ENCODE data around the gene NR2C2AP. TPM values are rescaled to one million over a fixed set of nuclear protein-coding genes. Genes with fewer than 3 reads are reported as not detected.

NR2C2AP gene
- total RNA-seq, 1 donor from 2014 or later: 10.6 TPM

DNA sequence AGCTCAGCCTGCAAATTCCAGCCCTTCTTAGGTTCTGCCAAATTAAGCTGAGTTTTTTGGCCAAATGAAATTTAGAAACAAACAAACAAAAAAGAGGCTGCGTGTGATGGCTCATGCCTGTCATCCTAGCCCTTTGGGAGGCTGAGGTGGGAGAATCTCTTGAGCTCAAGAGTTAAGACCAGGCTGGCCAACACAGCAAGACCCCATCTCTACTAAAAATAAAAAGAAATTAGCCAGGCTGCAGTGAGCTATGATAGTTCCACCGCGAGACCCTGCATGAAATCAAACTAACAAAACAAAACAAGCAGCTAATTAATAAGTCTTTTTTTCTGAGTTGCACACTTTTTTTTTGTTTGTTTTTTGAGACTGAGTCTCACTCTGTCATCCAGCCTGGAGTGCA lies 26.5 kb upstream of the NR2C2AP start:
- Mint-ChIP-seq H3K36me3 (ENCODE audit: insufficient read depth) (no peaks in the 10 kb centered on the region), H3K4me1 (ENCODE audit: low read depth) (no peaks in the 10 kb centered on the region), H3K9me3 (ENCODE audit: low read depth) (no peaks in the 10 kb centered on the region), H3K27me3 (peaks cover 37% of the 10 kb centered on the region), H3K27ac (no peak overlapping the region), H3K4me3 (ENCODE audit: low read depth) (no peak overlapping the region)
- TF ChIP-seq, protein P1, sequence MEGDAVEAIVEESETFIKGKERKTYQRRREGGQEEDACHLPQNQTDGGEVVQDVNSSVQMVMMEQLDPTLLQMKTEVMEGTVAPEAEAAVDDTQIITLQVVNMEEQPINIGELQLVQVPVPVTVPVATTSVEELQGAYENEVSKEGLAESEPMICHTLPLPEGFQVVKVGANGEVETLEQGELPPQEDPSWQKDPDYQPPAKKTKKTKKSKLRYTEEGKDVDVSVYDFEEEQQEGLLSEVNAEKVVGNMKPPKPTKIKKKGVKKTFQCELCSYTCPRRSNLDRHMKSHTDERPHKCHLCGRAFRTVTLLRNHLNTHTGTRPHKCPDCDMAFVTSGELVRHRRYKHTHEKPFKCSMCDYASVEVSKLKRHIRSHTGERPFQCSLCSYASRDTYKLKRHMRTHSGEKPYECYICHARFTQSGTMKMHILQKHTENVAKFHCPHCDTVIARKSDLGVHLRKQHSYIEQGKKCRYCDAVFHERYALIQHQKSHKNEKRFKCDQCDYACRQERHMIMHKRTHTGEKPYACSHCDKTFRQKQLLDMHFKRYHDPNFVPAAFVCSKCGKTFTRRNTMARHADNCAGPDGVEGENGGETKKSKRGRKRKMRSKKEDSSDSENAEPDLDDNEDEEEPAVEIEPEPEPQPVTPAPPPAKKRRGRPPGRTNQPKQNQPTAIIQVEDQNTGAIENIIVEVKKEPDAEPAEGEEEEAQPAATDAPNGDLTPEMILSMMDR (IDR thresholded peaks at IDR 0.05; ENCODE audit: unreplicated experiment): no peak
- DNase-seq (ENCODE audit: low spot score, unreplicated experiment): no peak

- TF ChIP-seq, protein P1 (IDR thresholded peaks at IDR 0.05; ENCODE audit: unreplicated experiment): no peak
- Mint-ChIP-seq H3K27me3 (peaks cover 53% of the 10 kb centered on the region), H3K4me3 (ENCODE audit: low read depth) (no peak overlapping the region), H3K4me1 (ENCODE audit: low read depth) (no peaks in the 10 kb centered on the region), H3K36me3 (ENCODE audit: insufficient read depth) (no peaks in the 10 kb centered on the region), H3K9me3 (ENCODE audit: low read depth) (no peaks in the 10 kb centered on the region), H3K27ac (no peak overlapping the region)
- no peak for DNase-seq (ENCODE audit: low spot score, unreplicated experiment)
These were observed 24.0 kb upstream of the NR2C2AP start for GRCh38 chr19:19227217-19227616.

GRCh38 chr19:19226663-19227062 lies 23.4 kb upstream of the NR2C2AP start:
- Mint-ChIP-seq H3K4me3 (ENCODE audit: low read depth) (no peak overlapping the region), H3K36me3 (ENCODE audit: insufficient read depth) (no peaks in the 10 kb centered on the region), H3K9me3 (ENCODE audit: low read depth) (no peaks in the 10 kb centered on the region), H3K4me1 (ENCODE audit: low read depth) (no peaks in the 10 kb centered on the region), H3K27me3 (peaks cover 49% of the 10 kb centered on the region), H3K27ac (no peak overlapping the region)
- DNase-seq (ENCODE audit: low spot score, unreplicated experiment): no peak
- TF ChIP-seq, protein P1 (IDR thresholded peaks at IDR 0.05; ENCODE audit: unreplicated experiment): no peak

GRCh38 chr19:19226204-19226603 lies 23.0 kb upstream of the NR2C2AP start:
- H3K4me1 Mint-ChIP-seq (ENCODE audit: low read depth): no peaks in the 10 kb centered on the region
- TF ChIP-seq, protein P1 (IDR thresholded peaks at IDR 0.05; ENCODE audit: unreplicated experiment): no peak
- DNase-seq (ENCODE audit: low spot score, unreplicated experiment): no peak
- H3K36me3 Mint-ChIP-seq (ENCODE audit: insufficient read depth): no peaks in the 10 kb centered on the region
- H3K27me3 Mint-ChIP-seq: peaks cover 48% of the 10 kb centered on the region
- H3K4me3 Mint-ChIP-seq (ENCODE audit: low read depth): no peak overlapping the region
- H3K9me3 Mint-ChIP-seq (ENCODE audit: low read depth): no peaks in the 10 kb centered on the region
- no peak overlapping the region for H3K27ac Mint-ChIP-seq

DNA sequence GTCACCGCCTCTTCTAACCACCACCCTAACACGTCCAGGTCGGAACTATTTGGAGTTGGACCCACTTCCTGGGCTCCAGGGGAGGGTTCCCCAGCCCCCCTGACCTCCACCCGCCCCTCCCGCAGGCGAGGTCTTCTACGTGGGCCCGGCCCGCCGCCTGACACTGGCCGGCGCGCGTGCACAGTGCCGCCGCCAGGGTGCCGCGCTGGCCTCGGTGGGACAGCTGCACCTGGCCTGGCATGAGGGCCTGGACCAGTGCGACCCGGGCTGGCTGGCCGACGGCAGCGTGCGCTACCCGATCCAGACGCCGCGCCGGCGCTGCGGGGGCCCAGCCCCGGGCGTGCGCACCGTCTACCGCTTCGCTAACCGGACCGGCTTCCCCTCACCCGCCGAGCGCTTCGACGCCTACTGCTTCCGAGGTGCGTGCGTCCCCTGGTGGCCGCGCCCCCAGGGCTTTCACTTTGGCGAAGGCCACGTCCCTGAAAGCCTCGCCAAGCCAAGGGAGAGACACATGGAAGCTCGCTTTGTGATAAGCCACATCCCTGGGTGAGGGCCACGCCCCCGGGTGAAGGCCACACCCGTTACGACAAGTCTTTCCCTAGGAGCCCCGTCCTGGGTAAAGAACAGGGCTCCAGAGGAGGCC lies 21.8 kb upstream of the NR2C2AP start:
- TF ChIP-seq, protein P1 (IDR thresholded peaks at IDR 0.05; ENCODE audit: unreplicated experiment): peak; percentile 76
- no peak overlapping the region for H3K4me3 Mint-ChIP-seq (ENCODE audit: low read depth)
- H3K9me3 Mint-ChIP-seq (ENCODE audit: low read depth): no peaks in the 10 kb centered on the region
- no peaks in the 10 kb centered on the region for H3K36me3 Mint-ChIP-seq (ENCODE audit: insufficient read depth)
- DNase-seq (ENCODE audit: low spot score, unreplicated experiment): peak; percentile 62
- no peak overlapping the region for H3K27ac Mint-ChIP-seq
- H3K4me1 Mint-ChIP-seq (ENCODE audit: low read depth): no peaks in the 10 kb centered on the region
- peaks cover 44% of the 10 kb centered on the region for H3K27me3 Mint-ChIP-seq

Data from progenitor cell of endocrine pancreas (in vitro differentiated cells).